ENCODE results near the gene SH3GL1.

The SH3GL1 gene

GRCh38 chr19:4431808-4432674 lies 31.7 kb upstream of the SH3GL1 start:
- DNase-seq = no peak

DNA sequence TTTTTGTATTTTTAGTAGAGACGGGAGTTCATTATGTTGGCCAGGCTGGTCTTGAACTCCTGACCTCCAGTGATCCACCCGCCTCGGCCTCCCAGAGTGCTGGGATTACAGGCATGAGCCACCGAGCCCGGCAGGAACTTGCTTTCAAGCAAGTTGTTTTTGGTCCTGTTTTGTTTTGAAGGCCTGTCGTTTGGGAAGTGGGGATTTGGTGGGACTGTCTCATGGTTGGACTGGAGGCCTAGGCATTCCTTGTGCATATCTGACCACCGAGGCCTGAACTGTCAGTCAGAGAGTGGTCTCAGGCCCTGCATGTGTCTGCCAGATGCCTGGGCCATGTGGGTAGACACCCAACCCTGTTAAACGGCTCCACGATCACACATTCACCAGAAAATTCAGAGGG lies 30.9 kb upstream of the SH3GL1 start:
- DNase-seq = no peak

GRCh38 chr19:4430760-4431159 lies 30.4 kb upstream of the SH3GL1 start:
- no peak for DNase-seq

DNA sequence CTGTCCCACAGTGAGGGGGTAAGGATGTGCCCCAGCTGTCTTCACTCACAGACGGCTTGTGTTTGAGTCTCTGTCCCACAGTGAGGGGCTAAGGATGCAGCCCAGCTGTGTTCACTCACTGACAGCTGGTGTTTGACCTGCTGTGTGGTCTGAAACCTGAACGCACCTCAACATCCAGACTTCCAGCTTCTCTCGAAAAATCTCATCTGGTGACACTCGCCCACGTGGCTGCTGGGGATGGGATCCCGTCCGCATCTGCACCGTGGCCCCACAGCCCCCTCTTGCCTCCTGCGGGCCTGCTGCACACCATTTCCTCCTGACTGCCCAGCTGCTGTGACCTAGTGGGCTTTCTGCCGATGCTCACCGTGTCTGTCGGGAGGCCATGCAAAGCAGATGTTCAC lies 29.4 kb upstream of the SH3GL1 start:
- DNase-seq = no peak

DNA sequence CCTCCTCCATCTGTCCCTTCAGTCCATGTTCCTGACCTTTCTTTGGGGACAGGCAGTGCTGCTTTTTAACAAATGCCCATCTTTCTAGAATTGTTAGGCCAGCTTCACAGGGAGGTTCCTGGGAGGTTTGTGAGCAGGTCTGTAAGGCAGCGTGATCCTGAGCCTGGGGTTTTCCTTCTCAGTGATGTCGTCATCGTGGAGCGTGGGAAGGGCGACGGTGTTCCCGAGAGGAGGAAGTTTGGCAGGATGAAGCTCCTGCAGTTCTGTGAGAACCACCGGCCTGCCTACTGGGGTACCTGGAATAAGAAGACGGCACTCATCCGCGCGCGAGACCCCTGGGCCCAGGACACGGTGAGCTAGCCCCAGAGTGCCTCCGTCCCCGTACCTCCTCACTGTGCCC lies 28.9 kb upstream of the SH3GL1 start:
- no peak for DNase-seq

- no peak for DNase-seq
Observed at GRCh38 chr19:4428326-4428975, 28.1 kb upstream of the SH3GL1 start.

DNA sequence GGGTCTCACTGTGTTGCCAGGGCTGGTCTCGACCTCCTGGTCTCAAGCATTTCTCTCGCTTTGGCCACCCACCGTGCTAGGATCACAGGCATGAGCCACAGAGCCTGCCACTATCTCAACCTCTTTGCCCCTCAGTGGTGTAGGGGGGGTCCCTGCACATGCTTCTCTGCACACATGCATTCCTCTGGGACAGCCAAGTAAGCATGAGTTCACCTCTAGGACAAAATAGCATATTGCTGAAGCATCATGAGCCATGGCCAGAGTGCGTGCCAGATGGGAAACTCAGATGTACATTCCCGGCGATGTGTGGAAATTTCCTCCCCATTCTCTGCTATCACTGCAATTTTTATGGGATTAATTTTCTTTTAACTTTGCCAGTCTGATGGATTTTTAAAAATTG lies 25.2 kb upstream of the SH3GL1 start:
- no peak for DNase-seq

DNA sequence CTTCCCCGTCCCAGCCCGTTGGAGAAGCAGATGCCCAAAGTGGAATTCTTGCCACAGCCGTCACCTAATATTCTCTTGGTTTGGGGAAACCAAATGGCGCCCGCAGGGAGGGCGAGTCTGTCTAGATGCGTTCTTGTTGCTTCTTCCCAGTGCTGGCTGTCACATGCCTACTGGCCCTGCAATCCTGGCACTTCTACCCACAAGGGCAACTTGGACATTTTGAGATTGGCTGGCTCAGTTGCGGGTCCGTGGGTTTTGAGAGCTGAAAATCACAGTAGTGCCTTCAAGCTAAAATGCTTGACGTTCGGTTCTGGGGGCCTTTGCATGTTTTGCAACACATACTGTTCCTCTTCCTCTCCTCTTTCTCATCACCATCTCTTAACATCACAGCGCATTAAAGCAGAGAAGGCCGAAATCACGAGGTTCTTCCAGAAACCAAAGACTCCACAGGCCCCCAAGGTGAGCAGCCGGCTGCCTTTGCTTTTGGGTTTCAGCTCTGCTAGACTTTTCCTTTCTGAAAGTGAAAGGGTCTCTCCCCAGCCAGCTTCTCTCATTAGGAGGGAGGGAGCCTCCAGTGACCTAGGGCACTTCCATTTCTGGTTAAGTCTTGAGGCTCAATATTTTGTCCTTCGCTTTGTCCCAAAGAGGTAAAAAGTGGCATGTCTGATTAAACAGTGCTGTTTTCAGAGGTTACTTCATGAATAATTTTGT lies 23.2 kb upstream of the SH3GL1 start:
- no peak for DNase-seq

DNA sequence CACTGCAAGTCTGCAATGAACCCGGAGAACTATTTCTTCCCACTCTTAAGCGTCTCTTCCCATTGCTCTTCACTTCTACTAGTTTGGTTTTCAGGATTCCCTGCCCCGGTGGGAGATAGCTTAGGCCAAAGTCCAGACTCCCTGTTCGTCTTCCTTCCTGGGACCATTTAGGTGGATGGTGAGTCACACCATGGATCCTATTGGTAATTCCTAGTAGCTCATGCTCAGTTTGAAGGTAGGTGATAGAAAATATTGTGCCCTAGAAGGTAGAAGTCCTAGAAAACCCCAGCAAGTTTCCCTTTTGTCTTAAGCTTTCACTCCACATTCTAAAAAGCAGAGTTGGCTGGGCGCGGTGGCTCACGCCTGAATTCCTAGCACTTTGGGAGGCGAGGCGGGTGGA lies 15.9 kb upstream of the SH3GL1 start:
- DNase-seq = no peak

DNA sequence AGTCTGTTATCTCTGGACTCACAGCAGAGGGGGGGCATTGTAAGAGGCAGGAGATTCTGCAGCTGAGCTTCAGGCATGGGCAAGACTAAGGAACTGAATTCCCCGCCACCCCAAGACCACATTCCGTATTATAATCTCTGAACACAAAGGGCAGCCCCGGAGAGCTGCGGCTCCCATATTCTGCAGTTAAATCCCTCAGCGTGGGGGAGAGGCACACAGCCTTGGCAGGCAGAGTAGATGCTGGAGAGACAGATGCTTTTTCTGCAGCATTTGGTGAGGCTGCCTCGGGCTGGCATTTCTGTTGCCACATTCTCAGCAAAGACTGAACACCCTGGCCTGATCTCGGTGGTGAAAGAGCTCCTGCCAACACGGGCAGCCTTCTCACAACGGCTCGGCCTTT lies 15.0 kb upstream of the SH3GL1 start:
- no peak for DNase-seq

DNA sequence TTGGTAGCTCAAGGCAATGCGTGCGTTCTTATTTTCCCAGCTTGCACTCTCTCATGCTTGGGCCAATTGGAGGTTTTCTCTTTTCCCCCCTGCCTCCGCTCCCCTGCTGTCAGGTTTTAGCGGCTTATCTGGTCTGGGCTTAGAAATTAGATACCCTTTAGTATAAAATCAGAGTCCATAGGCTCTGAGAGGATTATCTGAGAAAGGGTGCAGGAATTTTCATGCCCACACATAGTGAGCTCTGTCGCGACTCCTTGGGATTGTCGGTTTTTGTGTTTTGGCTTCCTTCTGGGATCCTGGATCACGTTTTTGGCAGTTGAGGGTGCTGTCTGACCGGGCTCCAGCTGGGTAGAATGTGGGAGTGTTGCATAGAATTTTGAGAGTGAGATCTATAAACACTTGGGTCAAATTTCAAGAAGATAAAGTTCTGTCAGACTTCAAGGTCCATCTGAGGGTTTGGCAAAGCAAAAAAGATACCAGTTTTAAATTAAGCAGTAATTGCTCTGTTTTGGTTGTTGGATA lies 14.5 kb upstream of the SH3GL1 start:
- no peak for DNase-seq

- no peak for DNase-seq
Observed at GRCh38 chr19:4414144-4414799, 13.9 kb upstream of the SH3GL1 start.

DNA sequence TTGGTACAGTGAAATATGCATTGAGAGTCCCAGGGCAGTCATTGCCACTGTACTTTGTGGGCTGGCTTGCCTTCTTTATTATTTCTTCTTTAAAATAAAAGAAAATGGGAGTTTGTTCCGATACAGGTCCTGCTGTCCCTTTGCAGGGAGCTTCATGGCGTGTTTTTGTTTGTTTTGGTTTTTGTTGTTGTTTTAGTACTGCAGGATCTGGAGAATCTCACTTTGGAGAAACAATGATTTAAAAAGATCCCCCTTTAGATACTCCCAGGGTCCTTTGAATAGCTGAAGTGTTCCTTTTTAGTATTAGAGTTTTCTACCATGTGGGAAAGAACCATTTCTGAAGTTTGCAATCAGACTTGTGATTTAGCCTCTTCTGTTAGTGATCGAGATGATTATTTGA lies 13.2 kb upstream of the SH3GL1 start:
- no peak for DNase-seq

- DNase-seq = no peak
Observed at GRCh38 chr19:4409123-4409933, 9.0 kb upstream of the SH3GL1 start.

DNA sequence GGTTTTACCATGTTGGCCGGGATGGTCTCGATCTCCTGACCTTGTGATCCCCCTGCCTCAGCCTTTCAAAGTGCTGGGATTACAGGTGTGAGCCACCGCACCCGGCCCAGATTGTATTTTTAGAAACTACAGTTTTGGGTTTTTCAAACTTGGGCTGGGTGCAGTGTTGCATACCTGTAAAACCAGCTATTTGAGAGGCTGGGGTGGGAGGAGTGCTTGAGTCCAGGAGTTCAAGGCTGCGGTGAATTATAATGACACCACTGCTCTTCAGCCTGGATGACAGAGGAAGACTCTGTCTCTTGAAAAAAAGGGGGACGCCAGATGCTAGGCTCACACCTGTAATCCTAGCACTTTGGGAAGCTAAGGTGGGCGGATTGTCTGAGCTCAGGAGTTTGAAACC lies 6.3 kb upstream of the SH3GL1 start:
- no peak for DNase-seq

- no peak for DNase-seq
Observed at GRCh38 chr19:4405977-4406376, 5.6 kb upstream of the SH3GL1 start.

DNA sequence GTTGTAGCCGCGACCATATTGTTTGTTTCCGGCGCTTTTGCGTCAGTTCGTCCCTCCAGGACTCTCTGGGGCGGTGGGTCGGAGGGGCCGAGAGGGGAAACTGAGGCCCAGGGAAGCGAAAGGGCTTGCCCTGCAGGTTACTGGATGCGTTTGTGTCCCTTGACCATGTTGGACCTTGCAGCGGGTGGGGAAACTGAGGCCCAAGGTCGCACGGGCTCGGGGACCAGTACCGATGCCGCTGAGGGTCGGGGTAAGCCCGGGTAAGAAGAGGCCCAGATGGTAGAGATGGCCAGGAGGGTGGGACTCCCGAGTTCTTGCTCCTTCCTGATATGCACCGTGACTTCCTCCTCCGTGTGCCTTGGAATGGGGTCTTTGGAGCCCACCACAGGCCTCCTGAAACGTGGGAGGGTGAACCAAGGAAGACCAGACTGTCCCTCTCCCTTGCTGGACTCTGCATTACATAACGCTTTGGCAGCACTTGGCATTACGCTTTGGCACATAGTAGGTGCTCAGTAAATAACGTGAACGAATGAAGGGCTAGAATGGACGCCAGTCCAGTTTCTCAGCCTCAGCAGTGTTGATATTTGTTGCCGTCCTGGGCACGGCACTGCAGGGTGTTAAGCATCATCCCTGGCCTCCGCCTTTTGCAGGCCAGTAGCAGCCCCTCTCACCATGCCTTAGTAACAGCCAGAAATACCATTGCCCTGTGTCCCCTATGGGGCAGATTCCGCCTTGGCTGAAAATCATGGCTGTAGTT lies 2.8 kb upstream of the SH3GL1 start:
- no peak for DNase-seq

DNA sequence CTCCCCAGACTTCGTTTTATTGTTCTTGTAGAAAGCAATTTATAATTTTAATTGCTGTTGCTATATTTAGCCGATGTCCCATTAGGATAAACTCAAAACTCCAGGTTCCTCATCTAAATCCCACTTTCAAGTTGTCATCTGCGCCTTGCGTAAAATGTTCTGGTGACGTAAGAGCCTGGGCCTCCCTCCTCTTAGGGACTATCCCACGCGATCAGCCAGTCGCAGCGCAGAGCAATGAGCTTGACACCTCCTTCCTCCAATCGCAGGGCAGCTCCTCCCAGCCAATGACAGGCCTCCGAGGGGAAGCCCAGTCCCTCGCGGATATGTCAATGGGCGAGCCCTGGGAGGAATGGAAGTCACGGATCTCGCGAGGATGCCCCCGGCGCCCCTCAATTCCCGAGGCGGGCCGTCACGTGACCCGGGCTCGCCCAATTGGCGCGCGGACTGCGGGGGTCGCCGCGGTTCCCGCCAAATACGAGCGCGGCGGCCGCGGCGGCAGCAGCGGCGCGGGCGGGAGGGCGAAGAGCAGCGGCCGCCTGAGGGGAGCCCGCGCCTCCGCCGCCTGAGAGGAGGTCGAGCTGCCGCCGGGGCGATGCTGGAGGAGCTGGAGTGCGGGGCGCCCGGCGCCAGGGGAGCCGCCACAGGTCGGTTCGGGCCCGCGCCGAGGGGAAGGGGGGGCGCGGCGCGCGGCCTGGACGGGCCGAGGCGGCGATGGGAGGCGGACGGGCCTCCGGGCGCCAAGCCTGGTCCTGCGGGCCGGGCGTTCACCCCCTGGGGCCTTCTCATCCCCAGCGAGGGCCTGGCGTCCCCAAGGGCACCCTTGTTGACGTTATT lies 2.0 kb upstream of the SH3GL1 start, which contains the start of gene CHAF1A:
Gene CHAF1A, plus strand, starts transcription at position 470 of the 834 bp plus-strand sequence. Its CDS starts 123 bp downstream, at position 593.
- peak; percentile 99 for DNase-seq

DNA sequence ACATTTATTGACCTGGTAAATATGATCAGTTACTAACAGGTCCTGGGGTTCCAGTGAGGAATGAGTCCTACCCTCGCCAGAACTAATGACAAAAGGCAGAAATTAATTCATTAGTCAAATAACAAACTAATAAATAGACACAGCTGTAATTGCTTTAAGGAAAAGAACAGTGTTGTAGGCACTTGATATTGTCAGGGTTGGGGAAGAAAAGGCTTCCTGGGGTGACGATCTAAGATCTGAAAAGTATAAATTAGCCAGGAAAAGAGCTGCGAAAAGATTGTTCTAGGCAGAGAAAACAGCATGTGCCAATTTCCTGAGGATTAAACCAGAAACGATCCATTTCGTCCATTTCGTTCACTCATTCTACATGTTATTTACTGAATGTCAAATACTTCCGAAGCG lies 1.4 kb upstream of the SH3GL1 start:
- no peak for DNase-seq

DNA sequence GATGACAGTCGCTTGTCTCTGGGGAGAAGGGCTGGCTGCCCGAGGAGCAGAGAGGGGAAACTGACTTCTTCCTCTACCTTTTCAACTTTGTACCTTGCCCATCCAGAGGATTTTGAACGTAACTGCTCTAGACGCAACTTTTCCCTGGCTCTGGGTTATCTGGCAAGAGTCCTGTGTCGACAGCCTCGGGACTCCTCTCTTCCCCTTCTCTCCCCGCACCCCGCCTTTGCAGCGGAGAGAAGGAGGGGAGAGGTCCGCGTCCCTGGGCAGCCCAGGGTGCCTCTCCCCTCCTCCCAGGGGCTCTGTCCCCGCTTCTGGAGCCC lies 574 bp downstream of the SH3GL1 start:
- no peak for DNase-seq
